ENCODE data around the gene NLN. TPM values are rescaled to one million over a fixed set of nuclear protein-coding genes. Genes with fewer than 3 reads are reported as not detected.

NLN gene
- total and polyA plus RNA-seq, 2 donors (not counting 1 experiment from before 2014, with no cell fraction given): 1.7 to 6.8 TPM

- 100% methylated on average over 3 of the region's 3 CpGs for WGBS (ENCODE audit: insufficient coverage)
- no peak overlapping the region for H3K27ac Mint-ChIP-seq
These were observed 39.9 kb upstream of the NLN start for GRCh38 chr5:65682148-65682547.

GRCh38 chr5:65693121-65693520 is 28.9 kb upstream of the NLN start:
- Histone ChIP-seq H2AFZ (ENCODE audit: insufficient read depth, low read depth, low read length, poor library complexity, severe bottlenecking) (no peak overlapping the region), H3K4me2 (replicated peaks; ENCODE audit: low read depth, low read length, poor library complexity, severe bottlenecking) (no peak overlapping the region), H3K27ac (ENCODE audit: low read length in 2 of 2) (no peak overlapping the region), H3K36me3 (replicated peaks in 1 of 2; ENCODE audit: control extremely low read depth in 1 of 2, control insufficient read depth in 1 of 2, extremely low read depth in 1 of 2, insufficient read depth in 2 of 2, low read length in 1 of 2) (peaks cover 2 to 8% of the 10 kb centered on the region in 2 experiments), H3K9me3 (ENCODE audit: control extremely low read depth in 1 of 3, control insufficient read depth in 2 of 3, insufficient read depth in 1 of 3, low read length in 2 of 3) (no peaks in the 10 kb centered on the region), H3K9ac (ENCODE audit: low read length) (no peak overlapping the region), H3K4me1 (ENCODE audit: control insufficient read depth in 2 of 2, insufficient read depth in 2 of 2, low read length in 2 of 2) (peaks cover 18 to 20% of the 10 kb centered on the region in 2 donors), H3K4me3 (ENCODE audit: control extremely low read depth in 1 of 5, extremely low read depth in 1 of 5, insufficient read depth in 1 of 5, low read depth in 2 of 5, low read length in 4 of 5) (no peak overlapping the region), H3K79me2 (ENCODE audit: control insufficient read depth, insufficient read depth, low read length) (no peaks in the 10 kb centered on the region), H3K27me3 (replicated peaks in 1 of 4; ENCODE audit: control extremely low read depth in 1 of 4, control insufficient read depth in 3 of 4, insufficient read depth in 4 of 4, low read length in 3 of 4) (no peaks in the 10 kb centered on the region), H4K20me1 (ENCODE audit: control insufficient read depth, insufficient read depth, low read length, poor library complexity, severe bottlenecking) (no peaks in the 10 kb centered on the region)
- 95% methylated on average over 2 of the region's 2 CpGs for WGBS (ENCODE audit: insufficient coverage)
- H3K27ac Mint-ChIP-seq: no peak overlapping the region
- DNase-seq: no peak
- no peaks in the 10 kb centered on the region for H3K9me3 Mint-ChIP-seq (ENCODE audit: insufficient read depth)
- intact Hi-C loops (cut with micrococcal nuclease): no loop called here
- no peak for TF ChIP-seq CTCF (IDR thresholded peaks at IDR 0.05)
- no peak for TF ChIP-seq EZH2 (IDR thresholded peaks at IDR 0.05; ENCODE audit: borderline replicate concordance, insufficient read depth, low read depth, low read length, poor library complexity, severe bottlenecking)
- H3K4me3 Mint-ChIP-seq: no peak overlapping the region
- no peak for ATAC-seq (ENCODE audit: low read depth)
- no peaks in the 10 kb centered on the region for H3K27me3 Mint-ChIP-seq
- H3K4me1 Mint-ChIP-seq: peaks cover 4% of the 10 kb centered on the region
- POLR2A ChIA-PET: no interaction called here
- CTCF ChIA-PET: no interaction called here

More at GRCh38 chr5:65682148-65682547, 39.9 kb upstream of the NLN start:
- Histone ChIP-seq H3K36me3 (replicated peaks in 1 of 2; ENCODE audit: control extremely low read depth in 1 of 2, control insufficient read depth in 1 of 2, extremely low read depth in 1 of 2, insufficient read depth in 2 of 2, low read length in 1 of 2) (peaks cover 15 to 17% of the 10 kb centered on the region in 2 experiments), H3K4me2 (replicated peaks; ENCODE audit: low read depth, low read length, poor library complexity, severe bottlenecking) (no peak overlapping the region), H4K20me1 (ENCODE audit: control insufficient read depth, insufficient read depth, low read length, poor library complexity, severe bottlenecking) (no peaks in the 10 kb centered on the region), H3K9ac (ENCODE audit: low read length) (no peak overlapping the region), H3K27ac (ENCODE audit: low read length in 2 of 2) (no peak overlapping the region), H3K9me3 (ENCODE audit: control extremely low read depth in 1 of 3, control insufficient read depth in 2 of 3, insufficient read depth in 1 of 3, low read length in 2 of 3) (no peaks in the 10 kb centered on the region), H3K27me3 (replicated peaks in 1 of 4; ENCODE audit: control extremely low read depth in 1 of 4, control insufficient read depth in 3 of 4, insufficient read depth in 4 of 4, low read length in 3 of 4) (no peaks in the 10 kb centered on the region), H3K79me2 (ENCODE audit: control insufficient read depth, insufficient read depth, low read length) (no peaks in the 10 kb centered on the region), H2AFZ (ENCODE audit: insufficient read depth, low read depth, low read length, poor library complexity, severe bottlenecking) (no peak overlapping the region), H3K4me3 (ENCODE audit: control extremely low read depth in 1 of 5, extremely low read depth in 1 of 5, insufficient read depth in 1 of 5, low read depth in 2 of 5, low read length in 4 of 5) (no peak overlapping the region), H3K4me1 (ENCODE audit: control insufficient read depth in 2 of 2, insufficient read depth in 2 of 2, low read length in 2 of 2) (no peaks in the 10 kb centered on the region)
- no peaks in the 10 kb centered on the region for H3K9me3 Mint-ChIP-seq (ENCODE audit: insufficient read depth)
- no peak for TF ChIP-seq CTCF (IDR thresholded peaks at IDR 0.05)
- no peak for TF ChIP-seq EZH2 (IDR thresholded peaks at IDR 0.05; ENCODE audit: borderline replicate concordance, insufficient read depth, low read depth, low read length, poor library complexity, severe bottlenecking)
- no peak for DNase-seq
- no peaks in the 10 kb centered on the region for H3K27me3 Mint-ChIP-seq
- CTCF ChIA-PET: no interaction called here
- intact Hi-C loops (cut with micrococcal nuclease): no loop called here
- H3K4me3 Mint-ChIP-seq: no peak overlapping the region
- no peaks in the 10 kb centered on the region for H3K4me1 Mint-ChIP-seq
- POLR2A ChIA-PET: no interaction called here
- ATAC-seq (ENCODE audit: low read depth): no peak

Data from B cell (primary cell).